Skeletal muscle tissue (tissue), 4 donors: Measurements from ENCODE around the gene GPR156. TPM values are rescaled to one million over a fixed set of nuclear protein-coding genes. Genes with fewer than 3 reads are reported as not detected.

Experiments
- H3K27ac ChIP-seq: one replicate; pipeline ENCODE4 v1.7.0; 2013; ENCODE audit warnings: mild to moderate bottlenecking, low read depth, low read length, inconsistent platforms
- H3K27me3 ChIP-seq, 3 donors: one replicate each; pipeline ENCODE4 v1.7.0; 2013; ENCODE audit warnings: low read length in 3 of 3; ENCODE audit not compliant: control insufficient read depth in 3 of 3, insufficient read depth in 3 of 3
- H3K36me3 ChIP-seq, 3 donors: one replicate each; pipeline ENCODE4 v1.7.0; 2013; ENCODE audit warnings: low read length in 3 of 3; ENCODE audit not compliant: control insufficient read depth in 3 of 3, insufficient read depth in 3 of 3
- H3K4me1 ChIP-seq, 3 donors: one replicate each; pipeline ENCODE4 v1.7.0; 2013; ENCODE audit warnings: low read length in 3 of 3, mild to moderate bottlenecking in 3 of 3; ENCODE audit not compliant: control insufficient read depth in 3 of 3, insufficient read depth in 3 of 3
- H3K4me3 ChIP-seq, 3 donors: one replicate each; pipeline ENCODE4 v1.7.0; 2013; ENCODE audit warnings: low read length in 3 of 3
- H3K9ac ChIP-seq, 3 donors: one replicate each; pipeline ENCODE4 v1.7.0; 2013; ENCODE audit warnings: low read length in 3 of 3, mild to moderate bottlenecking in 3 of 3, moderate library complexity in 2 of 3, low read depth in 1 of 3
- H3K9me3 ChIP-seq, 3 donors: one replicate each; pipeline ENCODE4 v1.7.0; 2013; ENCODE audit warnings: low read length in 3 of 3; ENCODE audit not compliant: control insufficient read depth in 3 of 3
- total RNA-seq: library from RNA; depleted of rRNA; stranded (reverse); fragments of >200 nt; gene quantifications from one replicate; pipeline ENCODE4 v1.2.3, GENCODE V29; 2014
- donor health status: Osteomylitis.

Gene GPR156
- total RNA-seq, 1 donor from 2014 or later = 1.0 TPM

DNA sequence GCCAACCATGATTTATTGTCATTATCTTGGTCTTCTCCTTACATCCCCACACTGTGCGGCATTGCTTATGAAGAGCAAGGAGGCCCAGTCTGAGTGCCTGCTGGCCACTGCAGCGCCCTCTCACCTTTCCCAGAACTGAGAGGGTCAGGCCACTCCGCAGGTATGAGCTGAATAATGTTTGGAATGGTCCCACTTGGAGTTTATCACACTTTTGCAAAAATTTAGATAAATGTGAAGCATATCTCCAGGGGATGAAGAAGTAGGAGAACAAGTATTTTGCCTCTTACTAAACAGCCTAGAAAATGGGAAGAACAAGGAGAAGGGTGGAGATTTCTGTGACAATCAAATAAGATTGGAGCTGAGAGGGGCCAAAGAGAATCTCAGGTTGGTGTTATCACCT, 116.4 kb downstream of the GPR156 start:
- Histone ChIP-seq H3K36me3 (no peaks in the 10 kb centered on the region), H3K9ac (no peak overlapping the region), H3K4me3 (no peak overlapping the region), H3K9me3 (no peaks in the 10 kb centered on the region), H3K4me1 (peaks cover 0 to 8% (median 2%) of the 10 kb centered on the region in 3 donors), H3K27me3 (no peaks in the 10 kb centered on the region), H3K27ac (no peak overlapping the region)

DNA sequence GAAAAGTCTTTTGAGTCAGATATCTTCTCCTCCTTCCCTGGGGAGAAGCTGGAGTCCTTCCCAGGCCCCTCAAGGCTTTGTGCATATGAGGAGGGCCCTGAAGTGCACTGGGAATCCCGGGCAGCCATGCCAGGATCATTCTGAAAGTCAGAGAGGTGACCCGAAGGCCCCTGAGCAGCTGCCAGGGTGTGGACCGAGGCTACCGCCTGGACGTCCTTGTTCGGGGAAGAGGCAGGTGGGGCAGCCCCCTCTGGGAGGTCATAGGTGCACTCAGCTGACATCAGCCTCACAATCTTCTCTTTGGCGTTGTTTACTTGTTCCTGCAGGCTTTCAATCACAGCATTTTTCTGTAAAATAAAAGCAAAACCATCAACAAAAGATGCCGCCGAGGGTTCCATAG, 117.0 kb downstream of the GPR156 start:
- no peak overlapping the region for H3K27ac ChIP-seq
- H3K4me3 ChIP-seq = no peak overlapping the region
- H3K27me3 ChIP-seq = no peaks in the 10 kb centered on the region
- no peak overlapping the region for H3K9ac ChIP-seq
- no peaks in the 10 kb centered on the region for H3K36me3 ChIP-seq
- H3K9me3 ChIP-seq = no peaks in the 10 kb centered on the region
- peaks cover 0 to 8% (median 2%) of the 10 kb centered on the region in 3 donors for H3K4me1 ChIP-seq

DNA sequence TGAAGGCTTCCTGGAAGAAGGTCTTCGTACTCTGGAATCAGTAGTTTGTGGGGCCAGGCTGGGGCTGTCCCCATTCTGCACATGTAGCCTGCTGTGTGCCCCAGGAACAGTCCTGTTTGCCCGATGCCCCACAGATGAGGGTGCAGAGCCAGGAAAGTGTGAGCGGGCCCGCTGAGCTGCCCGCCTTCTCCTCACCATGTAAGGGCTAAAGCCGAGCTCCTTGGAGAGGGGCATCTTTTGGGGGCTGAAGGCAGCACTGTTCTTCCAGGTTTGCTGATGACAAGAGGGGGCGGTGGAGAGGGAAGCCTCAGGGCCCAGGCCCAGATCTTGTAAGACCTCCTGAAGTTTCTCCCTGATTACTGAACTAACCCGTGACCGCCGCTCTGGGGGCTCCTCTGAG, 117.5 kb downstream of the GPR156 start:
- Histone ChIP-seq H3K4me1 (peaks cover 0 to 8% (median 2%) of the 10 kb centered on the region in 3 donors), H3K4me3 (no peak overlapping the region), H3K9me3 (no peaks in the 10 kb centered on the region), H3K27ac (no peak overlapping the region), H3K9ac (no peak overlapping the region), H3K27me3 (no peaks in the 10 kb centered on the region), H3K36me3 (no peaks in the 10 kb centered on the region)

DNA sequence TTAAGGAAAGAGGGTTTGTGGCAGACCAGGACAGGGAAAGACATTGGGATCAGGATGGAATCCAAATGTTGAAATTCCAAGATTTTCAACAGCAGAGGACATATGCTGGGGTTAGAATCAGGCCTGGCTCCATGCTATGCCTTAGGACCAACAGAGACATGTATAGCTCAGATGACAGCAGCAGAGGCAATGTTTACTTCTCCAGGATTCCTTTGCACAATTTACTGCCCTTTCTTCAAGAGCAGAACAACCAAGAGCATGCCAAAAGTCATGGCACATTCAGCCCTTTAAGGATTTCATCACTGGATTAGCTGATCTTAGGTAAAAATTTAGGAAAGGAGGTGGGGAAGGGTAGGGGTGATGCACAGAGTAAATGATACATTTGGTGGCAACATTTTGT, 121.2 kb downstream of the GPR156 start:
- Histone ChIP-seq H3K27me3 (no peaks in the 10 kb centered on the region), H3K9ac (no peak overlapping the region), H3K27ac (no peak overlapping the region), H3K4me1 (peaks cover 0 to 5% (median 5%) of the 10 kb centered on the region in 3 donors), H3K4me3 (no peak overlapping the region), H3K36me3 (no peaks in the 10 kb centered on the region), H3K9me3 (no peaks in the 10 kb centered on the region)

DNA sequence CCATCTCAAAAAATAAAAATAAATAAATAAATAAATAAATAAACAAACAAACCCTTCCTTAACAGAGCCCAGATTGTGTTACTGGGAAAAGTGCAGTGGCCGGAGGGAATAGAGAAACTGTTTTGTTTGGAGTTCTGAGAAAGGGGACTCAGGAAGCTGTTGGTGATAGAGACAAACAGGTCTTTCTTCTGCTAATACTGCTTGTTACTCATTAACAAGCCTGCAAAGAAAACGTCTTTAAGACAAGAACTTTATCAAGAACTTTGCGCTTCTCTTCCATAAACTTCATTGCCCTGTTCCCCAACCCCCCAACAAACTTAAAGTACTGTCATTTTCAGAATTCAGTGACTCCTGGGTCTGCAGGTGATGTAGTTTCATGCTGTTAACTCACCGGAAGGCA, 122.0 kb downstream of the GPR156 start:
- no peak overlapping the region for H3K9ac ChIP-seq
- no peaks in the 10 kb centered on the region for H3K9me3 ChIP-seq
- no peaks in the 10 kb centered on the region for H3K36me3 ChIP-seq
- H3K4me3 ChIP-seq = no peak overlapping the region
- H3K27ac ChIP-seq = no peak overlapping the region
- H3K4me1 ChIP-seq = peaks cover 0 to 5% (median 5%) of the 10 kb centered on the region in 3 donors
- H3K27me3 ChIP-seq = no peaks in the 10 kb centered on the region

DNA sequence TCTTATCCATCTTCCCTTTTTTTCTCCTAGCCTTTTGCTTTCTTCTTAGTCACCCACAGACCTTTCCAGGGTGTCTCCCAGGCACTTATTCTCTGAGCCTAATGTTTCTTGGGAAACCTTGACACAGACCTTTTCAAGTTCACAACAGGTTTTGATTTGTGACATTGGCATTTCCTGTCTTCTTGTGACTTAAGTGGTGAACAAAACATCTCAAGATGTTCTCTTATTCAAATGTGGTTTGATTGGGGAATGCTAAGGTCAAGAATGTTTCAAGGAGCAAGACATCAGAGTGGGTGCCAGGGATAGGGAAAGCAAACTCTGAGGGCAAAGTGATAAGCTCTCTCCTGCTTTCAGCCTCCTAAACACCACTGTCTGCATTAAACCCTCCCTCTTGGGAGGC, 122.6 kb downstream of the GPR156 start:
- Histone ChIP-seq H3K9me3 (no peaks in the 10 kb centered on the region), H3K27ac (no peak overlapping the region), H3K4me1 (peaks cover 0 to 5% (median 5%) of the 10 kb centered on the region in 3 donors), H3K27me3 (no peaks in the 10 kb centered on the region), H3K36me3 (no peaks in the 10 kb centered on the region), H3K4me3 (no peak overlapping the region), H3K9ac (no peak overlapping the region)

DNA sequence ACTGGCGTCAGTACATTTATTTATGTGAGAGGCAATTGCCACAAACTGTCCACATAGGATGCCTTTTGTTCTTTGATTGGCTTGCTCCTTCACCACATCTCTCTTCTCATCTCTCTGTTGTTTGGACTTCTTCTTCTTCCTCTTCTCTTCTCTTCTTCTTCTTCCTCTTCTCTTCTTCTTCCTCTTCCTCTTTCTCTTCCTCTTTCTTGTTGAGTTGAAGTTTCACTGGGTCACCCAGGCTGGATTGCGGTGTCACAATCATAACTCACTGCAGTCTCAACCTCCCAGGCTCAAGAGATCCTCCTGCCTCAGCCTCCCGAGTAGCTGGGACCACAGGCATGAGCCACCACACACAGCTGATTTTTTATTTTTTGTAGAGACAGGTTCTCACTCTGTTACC, 123.1 kb downstream of the GPR156 start:
- Histone ChIP-seq H3K4me3 (no peak overlapping the region), H3K9me3 (no peaks in the 10 kb centered on the region), H3K9ac (no peak overlapping the region), H3K27me3 (no peaks in the 10 kb centered on the region), H3K4me1 (peaks cover 0 to 5% (median 5%) of the 10 kb centered on the region in 3 donors), H3K27ac (no peak overlapping the region), H3K36me3 (no peaks in the 10 kb centered on the region)

DNA sequence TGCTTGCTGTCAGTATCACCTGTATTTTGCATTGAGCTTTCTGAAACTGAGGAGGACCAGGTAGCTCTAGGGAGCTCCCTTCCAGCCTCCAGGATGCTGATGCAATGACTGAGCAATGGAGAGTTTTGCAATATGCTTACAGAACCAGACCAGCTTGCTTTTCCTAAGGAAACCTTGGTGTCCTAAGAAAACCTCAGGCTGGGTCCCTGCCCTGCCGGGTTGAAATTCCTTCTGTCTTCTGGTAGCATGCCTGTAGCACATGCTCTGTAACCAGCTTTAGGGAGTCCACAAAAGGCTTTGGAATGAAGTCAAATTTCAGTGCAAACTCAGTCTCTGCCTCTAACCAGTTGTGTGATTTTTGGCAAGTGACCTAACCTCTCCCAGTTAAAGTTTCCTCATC, 125.0 kb downstream of the GPR156 start:
- H3K36me3 ChIP-seq = no peaks in the 10 kb centered on the region

DNA sequence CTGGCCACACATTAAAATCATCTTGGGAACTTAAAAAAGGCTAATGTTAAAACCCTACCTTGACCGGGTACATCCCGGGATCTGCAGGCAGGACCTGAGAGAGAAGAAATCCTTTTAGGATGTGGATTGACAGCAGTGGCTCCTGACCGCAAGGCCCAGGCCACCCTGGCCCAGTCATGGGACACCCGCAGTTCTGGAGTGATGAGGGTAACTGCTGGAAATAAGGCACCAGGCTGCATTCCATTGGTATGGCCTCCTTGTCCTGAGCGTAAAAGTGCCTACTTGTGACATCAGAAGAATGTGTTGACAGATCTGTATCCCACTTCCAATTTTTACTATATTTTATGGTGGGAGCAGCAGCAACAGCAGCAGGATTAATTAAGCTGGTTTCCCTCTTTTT, 127.3 kb downstream of the GPR156 start:
- no peak overlapping the region for H3K27ac ChIP-seq
- H3K4me1 ChIP-seq = peaks cover 0 to 5% (median 5%) of the 10 kb centered on the region in 3 donors
- no peak overlapping the region for H3K9ac ChIP-seq
- H3K4me3 ChIP-seq = no peak overlapping the region
- no peaks in the 10 kb centered on the region for H3K36me3 ChIP-seq
- no peaks in the 10 kb centered on the region for H3K9me3 ChIP-seq
- no peaks in the 10 kb centered on the region for H3K27me3 ChIP-seq

More for the DNA sequence above, 125.0 kb downstream of the GPR156 start:
- Histone ChIP-seq H3K4me3 (no peak overlapping the region), H3K9ac (no peak overlapping the region), H3K27me3 (no peaks in the 10 kb centered on the region), H3K4me1 (peaks cover 0 to 5% (median 5%) of the 10 kb centered on the region in 3 donors), H3K27ac (no peak overlapping the region), H3K9me3 (no peaks in the 10 kb centered on the region)

DNA sequence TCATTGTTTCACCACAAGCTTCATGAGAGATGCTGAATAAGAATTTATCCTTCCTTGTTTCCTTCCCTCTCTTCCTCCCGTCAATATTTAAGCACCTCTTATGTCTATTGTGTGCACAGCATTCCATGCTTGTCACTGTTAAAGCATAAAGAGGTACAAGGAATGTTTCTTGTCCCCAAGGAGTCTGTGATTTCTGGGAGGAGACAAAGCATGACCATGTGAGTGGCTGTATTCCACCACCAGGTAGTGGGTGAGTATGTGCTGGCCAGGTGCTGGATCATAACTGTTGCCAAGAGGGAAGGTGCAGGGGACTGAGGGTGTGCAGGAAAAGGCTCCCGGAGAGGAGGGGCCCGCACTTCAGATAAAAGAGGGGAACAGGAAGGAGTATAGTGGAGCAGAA, 127.9 kb downstream of the GPR156 start:
- Histone ChIP-seq H3K4me3 (no peak overlapping the region), H3K9ac (no peak overlapping the region), H3K27ac (no peak overlapping the region), H3K9me3 (no peaks in the 10 kb centered on the region), H3K36me3 (no peaks in the 10 kb centered on the region), H3K4me1 (peaks cover 0 to 5% (median 5%) of the 10 kb centered on the region in 3 donors), H3K27me3 (no peaks in the 10 kb centered on the region)

DNA sequence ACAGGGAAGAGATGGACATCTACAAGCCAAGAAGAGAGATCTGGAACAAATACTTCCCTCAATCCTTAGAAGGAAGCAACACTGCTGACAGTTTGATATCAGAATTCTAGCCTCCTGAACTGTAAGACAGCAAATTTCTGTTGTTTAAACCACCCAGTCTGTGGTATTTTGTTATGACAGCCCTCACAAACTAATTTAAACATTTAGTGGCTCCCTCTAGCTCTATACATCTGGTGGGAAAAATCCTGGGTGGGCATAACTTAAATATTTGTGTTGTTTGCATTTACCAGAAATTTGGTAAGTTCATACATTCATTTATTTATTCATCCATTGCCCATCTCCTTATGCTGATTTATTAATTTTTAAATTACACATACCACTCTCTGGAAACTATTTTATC, 128.3 kb downstream of the GPR156 start:
- no peaks in the 10 kb centered on the region for H3K9me3 ChIP-seq
- no peaks in the 10 kb centered on the region for H3K27me3 ChIP-seq
- no peak overlapping the region for H3K27ac ChIP-seq
- H3K9ac ChIP-seq = no peak overlapping the region
- H3K4me1 ChIP-seq = peaks cover 0 to 5% (median 5%) of the 10 kb centered on the region in 3 donors
- H3K36me3 ChIP-seq = no peaks in the 10 kb centered on the region
- no peak overlapping the region for H3K4me3 ChIP-seq
